ENCODE measurements around the gene ERC2.

Gene ERC2

GRCh38 chr3:55500555-55501330 is 967.5 kb downstream of the ERC2 start:
- Histone ChIP-seq H3K9ac (ENCODE audit: low read length) (no peak overlapping the region), H3K9me3 (ENCODE audit: insufficient read depth, low read depth, low read length) (no peaks in the 10 kb centered on the region)
- no CpG with 5 or more reads among the region's 5 CpGs for WGBS (ENCODE audit: extremely low coverage, insufficient coverage, insufficient read length)

GRCh38 chr3:55498520-55498919 is 969.7 kb downstream of the ERC2 start:
- Histone ChIP-seq H3K4me1 (ENCODE audit: control insufficient read depth in 1 of 2, insufficient read depth in 2 of 2, low read length in 2 of 2) (peaks cover 0 to 2% of the 10 kb centered on the region in 2 experiments), H3K36me3 (ENCODE audit: control insufficient read depth in 1 of 2, insufficient read depth in 2 of 2, low read length in 2 of 2) (no peaks in the 10 kb centered on the region), H2BK12ac (ENCODE audit: low read length) (no peak overlapping the region), H3K79me2 (ENCODE audit: control insufficient read depth, insufficient read depth, low read length, poor library complexity) (no peaks in the 10 kb centered on the region), H4K12ac (ENCODE audit: low read depth, low read length) (no peak overlapping the region), H2AK5ac (ENCODE audit: low read length) (no peak overlapping the region), H3K18ac (ENCODE audit: low read length) (no peak overlapping the region), H2BK120ac (ENCODE audit: insufficient read depth, low read length, poor library complexity) (no peak overlapping the region), H3K4me2 (ENCODE audit: low read length) (no peak overlapping the region), H3K4ac (ENCODE audit: low read depth, low read length) (no peak overlapping the region), H3K4me3 (ENCODE audit: low read depth, low read length) (no peak overlapping the region), H3K27ac (ENCODE audit: low read depth, low read length) (no peak overlapping the region), H4K91ac (ENCODE audit: low read depth, low read length) (no peak overlapping the region), H3K9ac (ENCODE audit: low read length) (no peak overlapping the region), H3K23ac (ENCODE audit: low read length) (no peak overlapping the region), H3K79me1 (ENCODE audit: low read length) (peaks cover 2% of the 10 kb centered on the region), H4K8ac (ENCODE audit: low read depth, low read length) (no peak overlapping the region), H3K27me3 (ENCODE audit: insufficient read depth, low read length) (no peaks in the 10 kb centered on the region), H2AFZ (ENCODE audit: insufficient read depth, low read length, poor library complexity) (no peak overlapping the region), H3K9me3 (ENCODE audit: insufficient read depth, low read depth, low read length) (no peaks in the 10 kb centered on the region), H3K14ac (ENCODE audit: low read length) (no peak overlapping the region), H2BK5ac (ENCODE audit: low read depth, low read length, poor library complexity) (no peak overlapping the region)
- DNase-seq, result no peak
- no CpG with 5 or more reads among the region's 4 CpGs for WGBS (ENCODE audit: extremely low coverage, insufficient coverage, insufficient read length)

More at GRCh38 chr3:55500555-55501330, 967.5 kb downstream of the ERC2 start:
- Histone ChIP-seq H3K4me2 (ENCODE audit: low read length) (no peak overlapping the region), H2AFZ (ENCODE audit: insufficient read depth, low read length, poor library complexity) (no peak overlapping the region), H3K23ac (ENCODE audit: low read length) (no peak overlapping the region), H3K79me1 (ENCODE audit: low read length) (no peaks in the 10 kb centered on the region), H4K91ac (ENCODE audit: low read depth, low read length) (no peak overlapping the region), H3K79me2 (ENCODE audit: control insufficient read depth, insufficient read depth, low read length, poor library complexity) (no peaks in the 10 kb centered on the region), H3K4me1 (ENCODE audit: control insufficient read depth in 1 of 2, insufficient read depth in 2 of 2, low read length in 2 of 2) (peaks cover 0 to 2% of the 10 kb centered on the region in 2 experiments), H2AK5ac (ENCODE audit: low read length) (no peak overlapping the region), H4K8ac (ENCODE audit: low read depth, low read length) (no peak overlapping the region), H3K4me3 (ENCODE audit: low read depth, low read length) (no peak overlapping the region), H4K12ac (ENCODE audit: low read depth, low read length) (no peak overlapping the region), H2BK12ac (ENCODE audit: low read length) (no peak overlapping the region), H3K18ac (ENCODE audit: low read length) (no peak overlapping the region), H3K27ac (ENCODE audit: low read depth, low read length) (no peak overlapping the region), H2BK5ac (ENCODE audit: low read depth, low read length, poor library complexity) (no peak overlapping the region), H3K14ac (ENCODE audit: low read length) (no peak overlapping the region), H3K4ac (ENCODE audit: low read depth, low read length) (no peak overlapping the region), H2BK120ac (ENCODE audit: insufficient read depth, low read length, poor library complexity) (no peak overlapping the region), H3K36me3 (ENCODE audit: control insufficient read depth in 1 of 2, insufficient read depth in 2 of 2, low read length in 2 of 2) (no peaks in the 10 kb centered on the region), H3K27me3 (ENCODE audit: insufficient read depth, low read length) (no peaks in the 10 kb centered on the region)
- DNase-seq, result no peak

DNA sequence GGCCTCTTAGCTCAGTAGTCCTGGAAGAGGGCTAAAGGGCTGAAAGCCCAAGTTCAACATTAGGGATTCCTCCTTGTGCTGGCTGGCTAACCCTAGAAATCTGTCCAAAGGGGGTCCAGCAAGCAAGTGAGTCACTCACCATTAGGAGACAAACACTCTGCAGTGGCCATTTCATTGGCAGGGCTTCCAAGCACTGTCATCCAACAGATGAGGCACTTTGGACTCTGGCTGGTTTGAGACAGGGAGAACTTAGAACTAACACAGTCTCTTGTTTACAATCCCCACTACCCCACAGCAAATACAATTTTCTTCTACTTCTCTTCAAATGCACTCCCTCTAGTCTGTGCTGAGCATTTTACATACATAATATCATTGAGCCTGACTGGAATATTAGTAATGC is 971.0 kb downstream of the ERC2 start:
- H3K79me2 ChIP-seq (ENCODE audit: control insufficient read depth, insufficient read depth, low read length, poor library complexity), result no peaks in the 10 kb centered on the region
- H2AFZ ChIP-seq (ENCODE audit: insufficient read depth, low read length, poor library complexity), result no peak overlapping the region
- no peak overlapping the region for H2BK5ac ChIP-seq (ENCODE audit: low read depth, low read length, poor library complexity)
- H2BK12ac ChIP-seq (ENCODE audit: low read length), result no peak overlapping the region
- no peaks in the 10 kb centered on the region for H3K9me3 ChIP-seq (ENCODE audit: insufficient read depth, low read depth, low read length)
- no peak overlapping the region for H3K4me3 ChIP-seq (ENCODE audit: low read depth, low read length)
- H3K27ac ChIP-seq (ENCODE audit: low read depth, low read length), result no peak overlapping the region
- H2BK120ac ChIP-seq (ENCODE audit: insufficient read depth, low read length, poor library complexity), result no peak overlapping the region
- H3K14ac ChIP-seq (ENCODE audit: low read length), result no peak overlapping the region
- no peak overlapping the region for H4K91ac ChIP-seq (ENCODE audit: low read depth, low read length)
- H3K79me1 ChIP-seq (ENCODE audit: low read length), result peaks cover 2% of the 10 kb centered on the region
- H3K36me3 ChIP-seq (ENCODE audit: control insufficient read depth in 1 of 2, insufficient read depth in 2 of 2, low read length in 2 of 2), result no peaks in the 10 kb centered on the region
- H3K9ac ChIP-seq (ENCODE audit: low read length), result no peak overlapping the region
- H3K27me3 ChIP-seq (ENCODE audit: insufficient read depth, low read length), result no peaks in the 10 kb centered on the region
- H4K8ac ChIP-seq (ENCODE audit: low read depth, low read length), result no peak overlapping the region
- no peak overlapping the region for H3K4ac ChIP-seq (ENCODE audit: low read depth, low read length)
- no peak overlapping the region for H4K12ac ChIP-seq (ENCODE audit: low read depth, low read length)
- H2AK5ac ChIP-seq (ENCODE audit: low read length), result no peak overlapping the region
- no peak for DNase-seq
- H3K23ac ChIP-seq (ENCODE audit: low read length), result no peak overlapping the region
- H3K4me1 ChIP-seq (ENCODE audit: control insufficient read depth in 1 of 2, insufficient read depth in 2 of 2, low read length in 2 of 2), result peaks cover 3 to 8% of the 10 kb centered on the region in 2 experiments
- H3K18ac ChIP-seq (ENCODE audit: low read length), result no peak overlapping the region
- no peak overlapping the region for H3K4me2 ChIP-seq (ENCODE audit: low read length)

DNA sequence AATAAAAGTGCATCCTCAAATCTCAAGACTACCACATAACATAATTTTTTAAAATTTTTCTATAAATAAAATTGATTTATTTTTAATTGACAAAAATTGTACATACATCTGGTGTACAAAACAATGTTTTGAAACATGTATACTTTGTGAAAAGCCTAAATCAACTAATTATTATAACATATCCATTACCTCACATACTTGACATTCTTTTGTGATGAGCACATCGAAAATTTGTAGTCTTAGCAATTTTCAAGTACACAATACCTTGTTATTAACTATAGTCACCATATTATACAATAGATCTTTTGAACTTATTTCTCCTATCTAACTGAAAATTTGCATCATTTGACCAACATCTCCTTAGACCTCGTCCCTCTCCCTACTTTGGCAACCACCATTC is 973.3 kb downstream of the ERC2 start:
- Histone ChIP-seq H2BK5ac (ENCODE audit: low read depth, low read length, poor library complexity) (no peak overlapping the region), H4K8ac (ENCODE audit: low read depth, low read length) (no peak overlapping the region), H3K4me1 (ENCODE audit: control insufficient read depth in 1 of 2, insufficient read depth in 2 of 2, low read length in 2 of 2) (peaks cover 7 to 11% of the 10 kb centered on the region in 2 experiments), H3K4ac (ENCODE audit: low read depth, low read length) (no peak overlapping the region), H2BK12ac (ENCODE audit: low read length) (no peak overlapping the region), H3K27ac (ENCODE audit: low read depth, low read length) (no peak overlapping the region), H2AK5ac (ENCODE audit: low read length) (no peak overlapping the region), H4K12ac (ENCODE audit: low read depth, low read length) (no peak overlapping the region), H2AFZ (ENCODE audit: insufficient read depth, low read length, poor library complexity) (no peak overlapping the region), H3K4me2 (ENCODE audit: low read length) (no peak overlapping the region), H3K4me3 (ENCODE audit: low read depth, low read length) (no peak overlapping the region), H4K91ac (ENCODE audit: low read depth, low read length) (no peak overlapping the region), H3K79me2 (ENCODE audit: control insufficient read depth, insufficient read depth, low read length, poor library complexity) (no peaks in the 10 kb centered on the region), H3K9ac (ENCODE audit: low read length) (no peak overlapping the region), H3K79me1 (ENCODE audit: low read length) (peaks cover 2% of the 10 kb centered on the region), H3K18ac (ENCODE audit: low read length) (no peak overlapping the region), H3K9me3 (ENCODE audit: insufficient read depth, low read depth, low read length) (no peaks in the 10 kb centered on the region), H3K23ac (ENCODE audit: low read length) (no peak overlapping the region), H3K36me3 (ENCODE audit: control insufficient read depth in 1 of 2, insufficient read depth in 2 of 2, low read length in 2 of 2) (no peaks in the 10 kb centered on the region), H3K27me3 (ENCODE audit: insufficient read depth, low read length) (no peaks in the 10 kb centered on the region), H2BK120ac (ENCODE audit: insufficient read depth, low read length, poor library complexity) (no peak overlapping the region), H3K14ac (ENCODE audit: low read length) (no peak overlapping the region)
- no CpG with 5 or more reads among the region's 2 CpGs for WGBS (ENCODE audit: extremely low coverage, insufficient coverage, insufficient read length)
- DNase-seq, result peak in 1 of 2 donors; percentile 24
